ENCODE results near the gene ADGRG1. TPM values are rescaled to one million over a fixed set of nuclear protein-coding genes. Genes with fewer than 3 reads are reported as not detected.

ADGRG1 gene
- polyA plus RNA-seq, 1 of the 3 experiments (the other 2 are of a cell fraction), result 7.4 TPM

GRCh38 chr16:57679016-57679415 is 50.6 kb downstream of the ADGRG1 start:
- no peaks in the 10 kb centered on the region for H3K36me3 ChIP-seq (replicated peaks in 1 of 2; ENCODE audit: control insufficient read depth in 1 of 2, insufficient read depth in 2 of 2, low read length in 1 of 2)
- H3K4me3 ChIP-seq (ENCODE audit: low read depth in 2 of 2, low read length in 1 of 2), result no peak overlapping the region
- whole genome bisulfite sequencing (ENCODE audit: low lambda C conversion rate), result 69% methylated on average over 12 of the region's 12 CpGs
- no peak overlapping the region for H2AFZ ChIP-seq (ENCODE audit: low read depth)
- H3K79me2 ChIP-seq (ENCODE audit: insufficient read depth), result no peaks in the 10 kb centered on the region
- no peaks in the 10 kb centered on the region for H3K9me2 ChIP-seq
- H3K9me3 ChIP-seq, result no peaks in the 10 kb centered on the region
- no peaks in the 10 kb centered on the region for H4K20me1 ChIP-seq (ENCODE audit: insufficient read depth)
- no peak overlapping the region for H3K9ac ChIP-seq
- H3F3A ChIP-seq (replicated peaks; ENCODE audit: insufficient read depth), result no peaks in the 10 kb centered on the region
- no peak overlapping the region for H3K4me2 ChIP-seq
- no peak for DNase-seq
- no peaks in the 10 kb centered on the region for H3K27me3 ChIP-seq (ENCODE audit: insufficient read depth)
- H3K27ac ChIP-seq (ENCODE audit: low read depth in 2 of 2, low read length in 1 of 2), result no peak overlapping the region
- CTCF ChIA-PET, result interaction anchor here (0.7 to 1.6 kb wide), 2 partner anchors 11 to 31 kb away, joined by 3 to 6 read pairs; no protein-coding TSS in a partner anchor
- POLR2A ChIA-PET, result no interaction called here
- TF ChIP-seq GABPA (IDR thresholded peaks at IDR 0.05; ENCODE audit: low read depth) (no peak), SIN3A (IDR thresholded peaks at IDR 0.05; ENCODE audit: borderline replicate concordance, low read depth, low read length) (no peak), POLR2AphosphoS5 (IDR thresholded peaks at IDR 0.05; ENCODE audit: low read depth, low read length) (no peak), JUND (IDR thresholded peaks at IDR 0.05) (no peak), MEF2A (IDR thresholded peaks at IDR 0.05; ENCODE audit: borderline replicate concordance, low read depth) (no peak), TAF1 (IDR thresholded peaks at IDR 0.05; ENCODE audit: borderline replicate concordance, low read depth, low read length) (no peak), GATA2 (CRISPR knock-in tag; IDR thresholded peaks at IDR 0.05) (no peak), RCOR1 (IDR thresholded peaks at IDR 0.05; ENCODE audit: low read length) (no peak), YY1 (IDR thresholded peaks at IDR 0.05; ENCODE audit: low read depth) (no peak)
- TF ChIP-seq, protein P1, sequence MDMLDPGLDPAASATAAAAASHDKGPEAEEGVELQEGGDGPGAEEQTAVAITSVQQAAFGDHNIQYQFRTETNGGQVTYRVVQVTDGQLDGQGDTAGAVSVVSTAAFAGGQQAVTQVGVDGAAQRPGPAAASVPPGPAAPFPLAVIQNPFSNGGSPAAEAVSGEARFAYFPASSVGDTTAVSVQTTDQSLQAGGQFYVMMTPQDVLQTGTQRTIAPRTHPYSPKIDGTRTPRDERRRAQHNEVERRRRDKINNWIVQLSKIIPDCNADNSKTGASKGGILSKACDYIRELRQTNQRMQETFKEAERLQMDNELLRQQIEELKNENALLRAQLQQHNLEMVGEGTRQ (IDR thresholded peaks at IDR 0.05; ENCODE audit: borderline replicate concordance, low read depth, low read length), result no peak
- TF ChIP-seq, protein P2, sequence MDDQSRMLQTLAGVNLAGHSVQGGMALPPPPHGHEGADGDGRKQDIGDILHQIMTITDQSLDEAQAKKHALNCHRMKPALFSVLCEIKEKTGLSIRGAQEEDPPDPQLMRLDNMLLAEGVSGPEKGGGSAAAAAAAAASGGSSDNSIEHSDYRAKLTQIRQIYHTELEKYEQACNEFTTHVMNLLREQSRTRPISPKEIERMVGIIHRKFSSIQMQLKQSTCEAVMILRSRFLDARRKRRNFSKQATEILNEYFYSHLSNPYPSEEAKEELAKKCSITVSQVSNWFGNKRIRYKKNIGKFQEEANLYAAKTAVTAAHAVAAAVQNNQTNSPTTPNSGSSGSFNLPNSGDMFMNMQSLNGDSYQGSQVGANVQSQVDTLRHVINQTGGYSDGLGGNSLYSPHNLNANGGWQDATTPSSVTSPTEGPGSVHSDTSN (IDR thresholded peaks at IDR 0.05), result no peak
- H3K4me1 ChIP-seq (ENCODE audit: control insufficient read depth in 1 of 2, insufficient read depth in 2 of 2, low read depth in 1 of 2, low read length in 1 of 2), result peaks cover 0 to 3% of the 10 kb centered on the region in 2 experiments; a peak in 1 of 4 replicates

GRCh38 chr16:57679767-57680482 is 51.5 kb downstream of the ADGRG1 start:
- TF ChIP-seq, protein P3, sequence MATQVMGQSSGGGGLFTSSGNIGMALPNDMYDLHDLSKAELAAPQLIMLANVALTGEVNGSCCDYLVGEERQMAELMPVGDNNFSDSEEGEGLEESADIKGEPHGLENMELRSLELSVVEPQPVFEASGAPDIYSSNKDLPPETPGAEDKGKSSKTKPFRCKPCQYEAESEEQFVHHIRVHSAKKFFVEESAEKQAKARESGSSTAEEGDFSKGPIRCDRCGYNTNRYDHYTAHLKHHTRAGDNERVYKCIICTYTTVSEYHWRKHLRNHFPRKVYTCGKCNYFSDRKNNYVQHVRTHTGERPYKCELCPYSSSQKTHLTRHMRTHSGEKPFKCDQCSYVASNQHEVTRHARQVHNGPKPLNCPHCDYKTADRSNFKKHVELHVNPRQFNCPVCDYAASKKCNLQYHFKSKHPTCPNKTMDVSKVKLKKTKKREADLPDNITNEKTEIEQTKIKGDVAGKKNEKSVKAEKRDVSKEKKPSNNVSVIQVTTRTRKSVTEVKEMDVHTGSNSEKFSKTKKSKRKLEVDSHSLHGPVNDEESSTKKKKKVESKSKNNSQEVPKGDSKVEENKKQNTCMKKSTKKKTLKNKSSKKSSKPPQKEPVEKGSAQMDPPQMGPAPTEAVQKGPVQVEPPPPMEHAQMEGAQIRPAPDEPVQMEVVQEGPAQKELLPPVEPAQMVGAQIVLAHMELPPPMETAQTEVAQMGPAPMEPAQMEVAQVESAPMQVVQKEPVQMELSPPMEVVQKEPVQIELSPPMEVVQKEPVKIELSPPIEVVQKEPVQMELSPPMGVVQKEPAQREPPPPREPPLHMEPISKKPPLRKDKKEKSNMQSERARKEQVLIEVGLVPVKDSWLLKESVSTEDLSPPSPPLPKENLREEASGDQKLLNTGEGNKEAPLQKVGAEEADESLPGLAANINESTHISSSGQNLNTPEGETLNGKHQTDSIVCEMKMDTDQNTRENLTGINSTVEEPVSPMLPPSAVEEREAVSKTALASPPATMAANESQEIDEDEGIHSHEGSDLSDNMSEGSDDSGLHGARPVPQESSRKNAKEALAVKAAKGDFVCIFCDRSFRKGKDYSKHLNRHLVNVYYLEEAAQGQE (IDR thresholded peaks at IDR 0.05; ENCODE audit: low read depth, low read length), result no peak
- no peak for TF ChIP-seq TAF1 (IDR thresholded peaks at IDR 0.05; ENCODE audit: borderline replicate concordance, low read depth, low read length)
- no peak for TF ChIP-seq FOXM1 (IDR thresholded peaks at IDR 0.05; ENCODE audit: low read depth)
- TF ChIP-seq RXRA (IDR thresholded peaks at IDR 0.05; ENCODE audit: borderline replicate concordance, low read depth), result no peak
- no peak for TF ChIP-seq MXI1 (IDR thresholded peaks at IDR 0.05; ENCODE audit: low read depth, low read length)
- H3K27ac ChIP-seq (ENCODE audit: low read depth in 2 of 2, low read length in 1 of 2), result no peak overlapping the region
- no peak overlapping the region for H3K4me2 ChIP-seq
- H3K9me3 ChIP-seq, result no peaks in the 10 kb centered on the region
- H3K27me3 ChIP-seq (ENCODE audit: insufficient read depth), result no peaks in the 10 kb centered on the region
- DNase-seq, result no peak
- POLR2A ChIA-PET, result no interaction called here
- no peak overlapping the region for H3K9ac ChIP-seq
- CTCF ChIA-PET, result no interaction called here
- no peaks in the 10 kb centered on the region for H3K36me3 ChIP-seq (replicated peaks in 1 of 2; ENCODE audit: control insufficient read depth in 1 of 2, insufficient read depth in 2 of 2, low read length in 1 of 2)
- H3K4me3 ChIP-seq (ENCODE audit: low read depth in 2 of 2, low read length in 1 of 2), result no peak overlapping the region
- H3K9me2 ChIP-seq, result no peaks in the 10 kb centered on the region
- 66% methylated on average over 7 of the region's 7 CpGs for WGBS (ENCODE audit: low lambda C conversion rate)
- H2AFZ ChIP-seq (ENCODE audit: low read depth), result no peak overlapping the region
- H3K4me1 ChIP-seq (ENCODE audit: control insufficient read depth in 1 of 2, insufficient read depth in 2 of 2, low read depth in 1 of 2, low read length in 1 of 2), result peaks cover 0 to 3% of the 10 kb centered on the region in 2 experiments; a peak in 1 of 4 replicates
- H4K20me1 ChIP-seq (ENCODE audit: insufficient read depth), result no peaks in the 10 kb centered on the region
- no peaks in the 10 kb centered on the region for H3K79me2 ChIP-seq (ENCODE audit: insufficient read depth)
- H3F3A ChIP-seq (replicated peaks; ENCODE audit: insufficient read depth), result no peaks in the 10 kb centered on the region
